ACHN (cell line): ENCODE measurements around the gene STAG1.
"Not testable (repeated sequence)": the region's sequence is repeated elsewhere in the genome, so short reads cannot be mapped to it uniquely, and the experiment has no call there.

Experiments
- DNase-seq: peaks from one replicate; pipeline ENCODE4 v3.0.0-alpha.2; 2015
- in situ Hi-C: cut with HindIII; loops from 2 replicates; pipeline ENCODE4 v1.10.0; 2017; ENCODE audit warnings: low sequenced_read_pairs, low pct_ligation_motif_present, low pct_unique_long_range_greater_than_20kb

Gene STAG1

GRCh38 chr3:136670166-136670565 is 82.0 kb downstream of the STAG1 start:
- in situ Hi-C loops = no loop called here
- DNase-seq = no peak

- no peak for DNase-seq
- in situ Hi-C loops = no loop called here
These were observed 85.1 kb downstream of the STAG1 start for GRCh38 chr3:136667081-136667480.

- DNase-seq, in situ Hi-C loops: not testable (repeated sequence)
These were observed 85.9 kb downstream of the STAG1 start for GRCh38 chr3:136666301-136666700.

- no peak for DNase-seq
- in situ Hi-C loops = no loop called here
These were observed 87.4 kb downstream of the STAG1 start for GRCh38 chr3:136664771-136665170.

DNA sequence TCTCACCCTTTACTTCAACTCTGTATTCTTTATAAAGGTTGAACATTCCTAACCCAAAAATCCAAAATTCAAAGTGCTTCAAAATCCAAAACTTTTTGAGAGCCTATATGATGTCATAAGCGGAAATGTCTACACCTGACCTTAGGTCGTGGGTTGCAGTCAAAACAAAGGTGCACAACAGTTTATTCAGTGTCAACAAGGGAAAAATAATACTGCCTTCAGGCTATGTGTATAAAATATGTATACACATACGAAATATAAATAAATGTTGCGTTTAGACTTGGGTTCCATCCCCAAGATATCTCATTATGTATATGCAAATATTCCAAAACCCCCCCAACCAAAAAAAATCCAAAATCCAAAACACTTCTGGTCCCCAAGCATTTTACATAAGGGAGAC is 90.9 kb downstream of the STAG1 start:
- no peak for DNase-seq
- in situ Hi-C loops = no loop called here

DNA sequence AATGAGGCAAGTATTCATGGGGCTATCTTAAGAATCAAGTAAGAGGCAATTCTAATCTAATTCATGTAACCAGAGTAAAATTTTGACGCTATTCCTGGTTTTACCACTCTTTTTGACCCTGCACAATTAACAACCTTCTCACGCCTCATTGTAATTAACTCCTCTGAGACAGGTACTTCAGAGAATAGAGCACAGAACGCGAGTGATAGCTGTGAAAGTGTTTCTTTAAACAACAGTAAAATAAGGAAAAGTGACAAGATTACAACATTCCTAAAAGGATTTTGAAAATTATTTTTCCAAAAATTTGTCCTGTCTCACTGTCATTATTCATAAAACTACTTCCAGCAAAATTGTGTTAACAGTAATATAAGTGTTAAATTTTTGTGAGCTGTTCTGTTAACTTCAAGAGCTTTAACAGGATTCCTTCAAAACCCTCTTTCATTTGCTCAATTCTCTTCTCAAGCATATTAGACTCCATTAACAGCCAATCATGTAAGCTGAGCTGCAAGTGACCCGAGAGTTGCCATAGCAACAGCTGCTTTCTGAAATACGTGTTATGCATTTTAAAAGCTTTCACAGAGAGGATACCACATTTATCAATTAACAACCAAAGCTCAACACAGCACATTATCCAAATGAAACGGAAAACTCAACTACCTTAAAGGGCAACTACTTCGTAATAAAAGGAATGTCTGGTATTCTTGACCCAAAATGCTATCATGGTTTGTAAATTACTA is 93.1 kb downstream of the STAG1 start:
- peak; percentile 18 for DNase-seq
- in situ Hi-C loops = no loop called here

GRCh38 chr3:136657526-136657925 is 94.7 kb downstream of the STAG1 start:
- in situ Hi-C loops = no loop called here
- DNase-seq = no peak

- no peak for DNase-seq
- in situ Hi-C loops = no loop called here
These were observed 98.5 kb downstream of the STAG1 start for GRCh38 chr3:136653628-136654027.

DNA sequence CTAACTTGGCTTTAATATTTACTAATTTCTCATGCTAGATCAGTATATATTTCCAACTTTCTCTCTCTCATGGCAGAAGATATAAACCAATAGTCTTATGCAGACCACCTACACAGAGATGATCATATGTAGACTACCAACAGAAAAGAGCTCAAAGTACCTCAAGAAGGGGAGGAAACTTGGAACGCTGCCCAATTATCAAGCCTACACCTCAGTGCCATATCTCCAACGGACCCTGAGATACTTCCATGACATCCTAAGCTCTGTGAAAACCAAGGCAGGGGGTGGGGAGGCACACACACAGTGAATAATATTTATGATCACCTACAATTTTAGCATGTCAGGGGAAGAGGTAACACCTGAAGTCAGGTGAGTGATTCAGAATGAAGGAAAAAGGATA is 100.6 kb downstream of the STAG1 start:
- DNase-seq = no peak
- in situ Hi-C loops = no loop called here

DNA sequence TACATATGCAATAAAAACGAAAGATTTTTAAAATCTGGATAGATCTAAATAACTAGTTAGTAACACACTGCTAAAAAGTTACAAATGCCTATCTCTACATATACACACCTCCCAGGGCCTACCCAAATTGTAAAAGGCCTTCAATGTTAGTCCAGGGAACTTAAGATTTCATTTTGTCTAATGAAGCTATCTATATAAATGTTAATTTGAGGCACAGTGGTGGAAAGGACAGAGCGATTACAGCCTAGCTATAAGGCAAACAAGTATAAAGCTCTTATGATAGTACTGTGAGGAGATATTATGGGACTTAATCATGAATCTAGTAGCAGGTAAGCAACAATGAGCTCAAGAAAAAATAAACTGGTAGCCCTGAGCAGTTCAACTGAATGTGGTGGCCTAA is 101.7 kb downstream of the STAG1 start:
- no peak for DNase-seq
- in situ Hi-C loops = no loop called here

DNA sequence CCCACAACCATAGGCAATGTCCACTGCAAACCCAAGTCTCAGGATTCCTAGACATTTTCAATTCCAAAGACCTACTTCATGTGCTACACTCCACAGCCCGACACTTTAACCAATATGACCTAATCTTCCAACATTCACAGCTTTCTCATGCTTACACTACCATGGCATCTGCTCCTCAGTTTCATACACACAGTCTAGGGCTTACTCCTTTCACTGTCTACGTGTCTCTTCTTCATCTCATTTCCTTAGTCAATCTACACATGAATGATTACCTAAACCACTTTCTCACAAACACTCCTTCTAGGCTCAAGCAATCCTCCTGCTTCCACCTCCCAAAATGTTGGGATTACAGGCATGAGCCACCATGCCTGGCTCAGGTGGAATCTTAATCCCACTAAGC is 106.3 kb downstream of the STAG1 start:
- in situ Hi-C loops = no loop called here
- no peak for DNase-seq

GRCh38 chr3:136644212-136644611 is 108.0 kb downstream of the STAG1 start:
- no peak for DNase-seq

DNA sequence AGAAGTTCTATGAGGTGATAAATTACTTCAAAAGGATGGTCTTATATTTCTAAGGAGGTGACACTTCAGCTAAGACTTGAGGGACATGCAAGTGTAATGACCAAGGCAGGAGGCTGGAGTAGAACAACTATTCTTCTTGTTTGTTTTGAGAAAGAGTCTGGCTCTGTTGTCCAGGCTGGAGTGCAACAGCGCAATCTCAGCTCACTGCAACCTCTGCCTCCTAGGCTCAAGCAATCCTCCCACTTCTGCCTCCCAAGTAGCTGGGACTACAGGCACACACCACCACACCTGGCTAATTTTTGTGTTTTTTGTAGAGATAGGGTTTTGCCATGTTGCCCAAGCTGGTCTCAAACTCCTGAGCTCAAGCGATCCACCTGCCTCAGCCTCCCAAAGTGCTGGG is 108.8 kb downstream of the STAG1 start:
- in situ Hi-C loops, DNase-seq: not testable (repeated sequence)

More at GRCh38 chr3:136644212-136644611, 108.0 kb downstream of the STAG1 start:
- in situ Hi-C loops = no loop called here

DNA sequence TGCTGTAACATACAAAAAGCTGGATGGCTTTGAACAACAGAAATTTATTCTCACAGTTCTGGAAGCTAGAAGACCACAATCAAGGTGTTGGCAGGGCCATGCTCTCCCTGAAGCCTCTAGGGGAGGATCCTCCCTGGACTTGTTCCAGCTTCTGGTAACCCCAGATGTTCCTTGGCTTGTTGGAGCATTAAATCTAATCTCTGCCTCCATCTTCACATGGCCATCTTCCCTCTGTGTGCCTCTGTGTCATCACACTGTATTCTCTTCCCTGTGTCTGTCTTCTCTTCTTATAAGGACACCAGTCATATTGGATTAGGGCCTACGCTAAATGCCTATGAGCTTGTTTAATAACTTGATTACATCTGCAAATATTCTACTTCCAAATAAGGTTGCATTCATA is 109.5 kb downstream of the STAG1 start:
- in situ Hi-C loops = no loop called here
- DNase-seq = no peak

DNA sequence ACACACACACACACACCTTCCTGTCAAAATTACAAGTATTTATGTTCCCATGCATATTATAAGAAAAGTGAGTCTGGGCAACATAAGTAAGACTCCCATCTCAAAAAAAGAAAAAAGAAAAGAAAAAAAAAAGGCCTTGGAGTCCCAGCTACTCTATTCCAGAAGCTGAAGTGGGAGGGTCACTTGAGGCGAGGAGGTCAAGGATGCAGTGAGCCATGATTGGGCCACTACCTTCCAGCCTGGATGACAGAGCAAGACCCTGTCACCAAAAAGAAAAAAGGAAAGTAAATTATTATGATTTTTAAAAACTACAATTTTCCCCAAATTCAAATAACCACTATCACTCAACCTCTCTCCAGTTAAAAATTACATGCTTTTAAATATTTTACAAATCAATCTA is 113.1 kb downstream of the STAG1 start:
- DNase-seq = no peak
- in situ Hi-C loops = no loop called here

GRCh38 chr3:136637176-136637575 is 115.0 kb downstream of the STAG1 start:
- in situ Hi-C loops = no loop called here

DNA sequence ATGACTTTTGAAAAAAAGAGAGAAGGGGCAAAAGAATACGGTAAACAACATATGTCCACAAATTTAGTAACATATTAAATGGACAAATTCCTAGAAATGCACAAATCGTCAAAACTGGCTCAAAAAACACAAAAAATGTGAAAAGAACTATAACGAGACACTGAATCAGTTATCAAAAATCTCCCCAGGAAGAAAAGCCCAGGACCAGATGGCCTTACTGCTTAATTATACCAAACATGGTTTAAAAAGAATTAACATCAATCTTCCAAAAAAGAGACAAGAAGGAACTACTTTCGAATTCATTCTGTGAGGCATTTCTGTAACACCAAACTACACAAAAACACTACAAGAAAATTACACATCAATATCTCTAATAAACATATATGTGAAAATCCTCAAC is 117.4 kb downstream of the STAG1 start:
- in situ Hi-C loops = no loop called here
- no peak for DNase-seq

More at GRCh38 chr3:136637176-136637575, 115.0 kb downstream of the STAG1 start:
- DNase-seq = no peak

GRCh38 chr3:136632625-136633081 is 119.5 kb downstream of the STAG1 start:
- in situ Hi-C loops = no loop called here
- no peak for DNase-seq

DNA sequence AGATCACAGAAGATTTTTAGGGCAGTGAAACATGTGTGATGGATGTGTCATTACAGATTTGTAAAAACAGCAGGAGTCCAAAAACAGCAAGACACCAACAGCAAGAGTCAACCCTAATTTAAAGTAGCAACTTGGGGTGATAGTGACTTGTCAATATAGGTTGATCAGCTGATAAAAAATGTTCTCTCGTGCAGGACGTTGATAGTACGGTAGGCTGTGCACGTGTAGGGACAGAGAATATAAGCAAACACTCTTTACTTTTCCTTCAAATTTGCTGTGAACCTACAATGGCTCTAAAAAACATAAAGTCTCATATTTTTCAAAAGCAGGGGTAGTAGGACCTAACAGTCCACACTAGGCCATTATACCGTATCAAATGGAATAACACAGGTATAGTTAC is 120.8 kb downstream of the STAG1 start:
- DNase-seq = no peak
- in situ Hi-C loops = no loop called here

DNA sequence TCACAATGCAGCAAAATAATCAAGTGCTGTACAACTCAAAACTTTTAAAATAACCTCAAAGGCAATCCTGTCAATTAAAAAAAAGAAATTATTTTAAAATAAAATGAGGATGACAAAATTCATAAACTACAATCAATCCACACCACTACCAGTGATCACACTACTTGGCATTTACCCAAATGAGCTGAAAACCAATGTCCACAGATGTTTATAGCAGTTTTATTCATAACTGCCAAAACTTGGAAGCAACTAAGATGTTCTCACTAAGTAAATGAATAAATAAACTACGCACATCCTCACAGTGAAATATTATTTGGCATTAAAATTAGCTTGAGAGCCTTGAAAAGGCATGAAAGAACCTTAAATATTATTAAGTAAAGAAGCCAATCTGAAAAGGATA is 121.3 kb downstream of the STAG1 start:
- DNase-seq = no peak
- in situ Hi-C loops = no loop called here

GRCh38 chr3:136626493-136626892 is 125.7 kb downstream of the STAG1 start:
- in situ Hi-C loops = no loop called here
- no peak for DNase-seq
